ENCODE measurements around the gene TCEANC2. TPM values are rescaled to one million over a fixed set of nuclear protein-coding genes. Genes with fewer than 3 reads are reported as not detected.
"Not testable (repeated sequence)": the region's sequence is repeated elsewhere in the genome, so short reads cannot be mapped to it uniquely, and the experiment has no call there.

Gene TCEANC2
- total RNA-seq, 1 experiment from 2014 or later, result 5.7 TPM

DNA sequence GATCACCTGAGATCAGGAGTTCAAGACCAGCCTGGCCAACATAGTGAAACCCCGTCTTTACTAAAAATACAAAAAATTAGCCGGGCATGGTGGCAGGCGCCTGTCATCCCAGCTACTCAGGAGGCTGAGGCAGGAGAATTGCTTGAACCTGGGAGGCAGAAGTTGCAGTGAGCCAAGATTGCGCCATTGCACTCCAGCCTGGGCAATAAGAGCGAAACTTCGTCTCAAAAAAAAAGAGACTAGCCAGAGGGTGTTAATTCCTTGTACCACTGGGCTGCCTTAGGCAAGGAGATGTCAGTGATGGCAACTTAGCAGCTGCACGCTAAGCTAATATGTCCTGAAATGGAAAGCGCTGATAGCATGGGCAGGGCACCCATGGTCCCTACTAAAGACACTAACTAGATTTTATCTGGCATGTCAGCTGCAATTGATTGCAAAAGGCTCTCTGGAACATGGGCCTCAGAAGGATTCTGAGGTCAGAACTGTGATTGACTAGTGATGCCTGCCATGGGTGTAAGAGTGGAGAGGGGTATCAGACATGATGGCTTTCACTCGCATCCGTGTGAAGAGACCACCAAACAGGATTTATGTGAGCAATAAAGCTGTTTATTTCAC lies 33.7 kb upstream of the TCEANC2 start:
- DNase-seq (ENCODE audit: low spot score); in situ Hi-C loops (cut with HindIII; ENCODE audit: low sequenced_read_pairs): not testable (repeated sequence)

DNA sequence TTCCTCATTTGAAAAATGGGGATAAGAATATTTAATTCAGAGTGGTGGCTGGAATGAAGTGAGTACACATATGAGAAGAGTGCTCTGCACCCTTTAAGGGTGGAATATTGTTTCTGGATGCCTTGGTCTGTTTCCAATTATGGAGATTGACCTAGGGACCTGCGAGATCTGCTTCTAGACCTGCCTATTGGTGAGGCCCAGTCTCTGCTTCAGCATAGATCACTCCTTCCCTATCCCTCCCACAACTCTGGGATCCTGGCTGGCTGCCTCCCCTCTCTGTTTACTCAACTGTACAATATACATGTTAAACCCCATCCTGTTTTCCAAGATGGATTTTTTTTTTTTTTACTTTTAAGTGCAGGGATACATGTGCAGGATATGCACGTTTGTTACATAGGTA lies 29.1 kb upstream of the TCEANC2 start:
- in situ Hi-C loops (cut with HindIII; ENCODE audit: low sequenced_read_pairs), result no loop called here
- DNase-seq (ENCODE audit: low spot score), result no peak

DNA sequence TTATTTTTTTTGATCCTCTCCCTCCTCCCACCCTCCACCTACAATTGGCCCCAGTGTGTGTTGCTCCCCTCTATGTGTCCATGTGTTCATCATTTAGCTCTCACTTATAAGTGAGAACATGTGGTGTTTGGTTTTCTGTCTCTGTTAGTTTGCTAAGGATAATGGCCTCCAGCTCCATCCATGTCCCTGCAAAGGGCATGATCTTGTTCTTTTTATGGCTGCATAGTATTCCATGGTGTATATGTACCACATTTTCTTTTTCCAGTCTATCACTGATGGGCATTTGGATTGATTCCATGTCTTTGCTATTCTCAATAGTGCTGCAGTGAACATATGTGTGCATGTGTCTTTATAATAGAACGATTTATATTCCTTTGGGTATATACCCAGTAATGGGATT lies 28.6 kb upstream of the TCEANC2 start:
- in situ Hi-C loops (cut with HindIII; ENCODE audit: low sequenced_read_pairs); DNase-seq (ENCODE audit: low spot score): not testable (repeated sequence)

DNA sequence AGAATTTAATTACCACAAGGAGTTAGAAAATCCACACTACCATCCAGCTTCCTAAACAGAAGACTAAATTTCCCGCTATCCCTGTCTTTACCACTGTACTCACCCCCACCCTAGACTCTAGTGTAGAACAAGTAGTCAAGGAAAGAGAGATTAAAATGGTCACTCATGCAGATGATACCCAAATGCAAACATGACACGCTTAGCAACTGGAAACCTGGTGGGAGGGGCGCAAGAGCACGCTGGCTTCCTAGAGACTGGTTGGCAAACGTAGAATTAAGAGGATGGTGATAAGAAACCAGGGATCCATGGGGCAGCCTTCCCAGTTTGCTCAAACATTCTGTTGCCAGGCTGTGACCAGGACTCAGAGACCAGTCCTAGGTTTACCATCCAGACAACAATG lies 25.6 kb upstream of the TCEANC2 start:
- in situ Hi-C loops (cut with HindIII; ENCODE audit: low sequenced_read_pairs), result no loop called here
- no peak for DNase-seq (ENCODE audit: low spot score)

DNA sequence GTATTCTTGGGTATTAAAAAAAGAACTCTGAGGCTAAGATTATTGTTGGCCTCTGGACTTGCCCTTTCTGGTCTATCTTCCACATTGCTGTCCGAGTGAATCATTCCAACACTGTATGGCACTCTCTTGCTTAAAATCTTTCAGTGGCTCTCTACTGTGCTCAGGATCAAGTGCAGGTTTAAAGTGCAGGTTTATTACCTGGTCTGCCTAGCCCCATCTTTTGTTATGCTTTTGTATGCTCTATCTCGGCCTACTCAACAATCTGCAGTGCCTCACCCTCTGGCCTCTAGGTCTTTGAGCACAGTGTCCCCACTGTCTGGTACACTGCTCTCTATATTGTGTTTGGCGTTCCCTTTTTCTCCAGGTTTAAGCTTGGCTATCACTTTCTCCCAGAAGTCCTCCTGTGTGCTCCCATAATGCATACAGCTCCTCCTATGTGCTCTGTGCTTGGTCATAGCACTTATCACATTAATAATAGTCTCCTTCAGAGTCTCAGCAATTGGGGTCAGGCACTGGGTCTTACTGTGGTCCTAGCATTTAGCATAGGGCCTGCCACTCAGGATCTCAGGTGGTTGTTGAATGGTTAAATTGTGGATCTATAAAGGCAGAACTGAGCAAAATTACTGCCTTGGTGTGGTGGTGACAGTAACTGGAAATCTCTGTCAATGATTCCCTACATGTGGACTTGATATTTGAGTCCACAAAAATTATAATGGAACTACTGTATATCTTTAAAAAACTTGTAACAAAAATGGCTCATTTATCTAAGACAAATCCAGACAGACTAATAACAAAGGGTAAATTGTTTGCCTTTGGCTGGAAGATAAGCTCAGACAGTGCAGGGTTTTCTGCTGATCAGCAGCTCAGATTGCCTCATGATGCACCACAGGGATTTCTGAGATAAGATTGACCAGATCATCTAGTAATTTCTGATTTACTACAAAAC lies 24.8 kb upstream of the TCEANC2 start:
- no peak for DNase-seq (ENCODE audit: low spot score)
- in situ Hi-C loops (cut with HindIII; ENCODE audit: low sequenced_read_pairs), result no loop called here

DNA sequence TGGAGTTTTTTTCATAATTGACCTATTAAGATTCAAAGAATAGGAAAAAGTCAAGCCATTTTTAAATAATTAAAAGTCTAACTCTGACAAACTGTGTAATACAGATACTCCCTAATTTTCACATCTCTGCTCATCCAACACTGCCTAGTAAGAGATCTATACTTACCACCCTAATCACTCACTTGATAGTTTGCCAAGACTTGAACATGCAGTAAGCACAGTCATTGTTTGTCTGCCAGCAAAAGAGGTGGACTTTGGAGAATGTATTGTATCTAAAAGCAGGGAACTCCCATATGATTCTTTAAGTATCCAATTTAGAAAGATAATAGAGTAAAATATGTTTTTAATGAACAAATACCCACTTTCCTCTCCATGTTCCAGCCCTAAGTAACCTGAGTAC lies 15.9 kb upstream of the TCEANC2 start:
- in situ Hi-C loops (cut with HindIII; ENCODE audit: low sequenced_read_pairs), result no loop called here
- no peak for DNase-seq (ENCODE audit: low spot score)

DNA sequence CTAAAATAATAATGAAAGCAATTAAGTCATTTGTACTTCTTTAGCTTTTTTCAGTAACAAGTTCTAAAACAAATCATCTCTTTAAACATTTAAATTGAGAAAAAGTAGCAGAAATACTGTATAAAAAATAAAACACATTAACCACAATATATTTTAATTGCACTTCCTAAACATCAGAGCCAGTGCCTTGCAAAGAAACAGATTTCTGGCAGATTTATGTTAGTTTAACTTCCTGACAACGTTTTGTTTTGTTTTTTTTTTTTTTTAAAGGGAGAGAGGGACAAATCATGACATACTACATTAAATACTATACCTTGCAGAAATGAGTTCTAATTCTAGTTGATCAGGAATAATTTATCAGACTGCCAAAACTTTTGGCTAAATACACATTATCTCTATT lies 11.6 kb upstream of the TCEANC2 start:
- in situ Hi-C loops (cut with HindIII; ENCODE audit: low sequenced_read_pairs), result loop anchor here (5.0 kb wide), 1 partner anchor 70 kb away; no protein-coding TSS in a partner anchor
- DNase-seq (ENCODE audit: low spot score), result no peak

DNA sequence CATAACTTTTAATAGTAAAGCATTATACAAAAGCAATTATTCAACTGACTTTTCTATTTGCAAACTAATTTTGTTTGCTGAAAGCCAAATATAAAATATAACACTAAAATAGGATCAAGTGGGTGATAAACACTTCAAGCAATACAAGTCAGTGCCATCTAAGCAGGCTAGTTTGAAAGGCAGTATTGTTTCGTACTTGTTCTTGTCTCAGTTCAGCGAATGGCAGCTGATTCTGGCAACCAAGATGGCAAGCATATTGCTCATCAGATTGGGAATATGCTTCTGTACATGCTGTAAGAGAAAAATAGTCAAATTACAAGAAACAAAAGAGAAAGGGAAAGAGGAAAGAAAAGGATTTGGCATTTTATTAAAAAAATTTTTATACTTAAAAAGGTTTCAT lies 7.9 kb upstream of the TCEANC2 start:
- in situ Hi-C loops (cut with HindIII; ENCODE audit: low sequenced_read_pairs), result no loop called here
- DNase-seq (ENCODE audit: low spot score), result no peak

DNA sequence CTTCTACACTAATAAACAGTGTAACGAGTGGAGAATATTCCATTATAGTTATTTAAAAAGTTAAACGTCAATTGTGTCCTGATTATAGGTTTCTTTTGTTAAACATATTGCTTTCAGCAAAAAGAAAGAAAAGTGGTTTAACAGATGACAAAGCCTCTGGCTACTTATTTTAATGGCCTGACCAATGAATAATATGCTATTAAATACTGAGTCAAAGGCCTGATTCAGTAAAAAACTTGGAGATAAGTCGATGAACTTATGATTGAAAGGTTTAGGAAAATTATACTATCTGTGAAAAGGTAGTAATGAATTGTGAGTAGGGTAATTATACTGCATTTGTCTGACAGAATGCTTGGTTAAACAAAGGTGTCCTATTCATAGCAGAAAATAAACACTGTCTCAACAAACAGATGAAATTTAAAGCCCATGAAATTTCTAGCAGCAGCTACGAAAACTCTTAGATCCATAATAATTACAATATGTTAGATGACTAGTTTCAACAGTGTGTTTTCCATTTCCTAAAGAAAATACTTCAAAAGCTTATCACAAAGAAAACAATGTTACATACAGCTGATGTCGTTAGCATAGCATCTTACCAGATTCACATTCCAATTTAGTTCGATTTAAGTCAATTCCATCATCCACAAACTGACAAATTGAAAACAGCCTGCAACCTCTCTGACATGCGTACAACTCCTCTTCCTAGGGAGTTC lies 6.6 kb upstream of the TCEANC2 start:
- in situ Hi-C loops (cut with HindIII; ENCODE audit: low sequenced_read_pairs), result no loop called here
- DNase-seq (ENCODE audit: low spot score), result no peak

DNA sequence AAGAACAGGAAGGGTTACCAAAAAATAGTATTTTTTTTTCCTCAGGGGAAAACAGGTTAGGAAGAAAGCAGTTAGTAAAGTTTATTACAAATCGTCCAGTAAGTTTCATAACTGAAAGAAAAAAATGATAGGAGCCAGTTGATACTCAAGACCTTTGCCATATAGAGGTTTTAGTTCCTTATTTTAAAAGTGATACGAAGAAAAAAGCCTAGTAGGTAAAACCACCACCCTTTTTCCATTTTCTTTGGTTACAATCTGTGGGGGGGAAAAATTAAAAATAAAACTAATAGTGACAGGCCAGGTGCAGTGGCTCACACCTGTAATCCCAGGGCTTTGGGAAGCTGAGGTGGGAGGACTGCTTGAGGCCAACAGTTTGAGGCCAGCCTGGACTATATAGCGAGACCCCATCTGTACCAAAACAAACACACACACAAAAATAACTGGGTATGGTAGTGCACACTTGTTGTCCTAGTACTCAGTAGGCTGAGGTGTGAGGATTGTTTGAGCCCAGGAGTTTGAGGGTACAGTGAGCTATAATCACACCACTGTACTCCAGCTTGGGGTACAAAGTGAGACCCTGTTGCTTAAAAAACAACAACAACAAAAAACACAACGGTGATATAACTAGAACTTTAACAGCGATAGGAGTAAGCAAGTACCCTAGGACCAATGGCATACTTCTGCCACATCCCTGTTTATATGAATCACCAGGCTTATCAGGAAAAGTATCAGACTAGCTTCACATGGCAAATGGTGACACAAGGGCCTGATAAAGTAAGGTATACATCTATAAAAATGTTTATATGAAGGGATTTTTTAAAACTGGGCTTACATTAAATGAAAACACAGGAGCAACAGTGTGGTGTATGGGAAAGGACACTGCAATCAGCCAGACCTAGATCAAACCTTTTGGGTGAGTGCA lies 5.8 kb upstream of the TCEANC2 start:
- in situ Hi-C loops (cut with HindIII; ENCODE audit: low sequenced_read_pairs), result no loop called here

DNA sequence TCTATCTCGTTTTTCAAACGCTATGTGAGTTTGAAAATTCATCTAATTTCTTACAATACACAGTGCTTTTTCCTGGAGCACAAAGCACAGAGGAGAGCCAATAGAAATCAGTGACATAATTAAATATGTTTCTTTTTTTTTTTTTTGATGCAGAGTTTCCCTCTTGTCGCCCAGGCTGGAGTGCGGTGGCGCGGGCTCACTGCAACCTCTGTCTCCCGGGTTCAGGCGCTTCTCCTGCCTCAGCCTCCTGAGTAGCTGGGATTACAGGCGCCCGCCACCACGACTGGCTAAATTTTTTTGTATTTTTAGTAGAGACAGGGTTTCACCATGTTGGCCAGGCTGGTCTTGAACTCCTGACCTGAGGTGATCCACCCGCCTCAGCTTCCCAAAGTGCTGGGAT lies 3.0 kb upstream of the TCEANC2 start:
- DNase-seq (ENCODE audit: low spot score); in situ Hi-C loops (cut with HindIII; ENCODE audit: low sequenced_read_pairs): not testable (repeated sequence)

More for the DNA sequence above, 5.8 kb upstream of the TCEANC2 start:
- DNase-seq (ENCODE audit: low spot score), result no peak

DNA sequence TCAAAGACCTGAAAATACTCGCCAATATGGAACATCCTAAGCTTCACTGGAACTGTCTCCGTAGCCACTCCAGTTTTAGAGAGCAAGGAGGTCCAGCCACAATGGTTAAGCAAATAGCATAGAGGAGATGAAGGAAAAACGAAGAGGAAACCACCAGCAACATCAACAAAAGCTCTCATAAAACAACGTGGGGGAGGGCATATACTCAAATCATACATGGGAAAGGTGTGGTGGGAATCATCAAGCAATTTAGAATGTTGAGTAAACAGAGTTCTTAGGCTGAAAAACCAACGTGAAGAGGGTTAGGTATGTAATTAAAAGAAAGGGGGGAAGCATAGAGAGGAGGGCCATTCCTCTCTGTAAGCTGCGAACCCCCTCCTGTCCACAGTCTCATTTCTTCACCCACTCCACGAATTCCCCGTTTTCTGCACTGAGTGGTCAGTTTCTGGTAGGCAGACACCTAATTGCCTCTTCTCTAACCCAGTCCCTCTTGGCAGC lies 1.4 kb upstream of the TCEANC2 start:
- no peak for DNase-seq (ENCODE audit: low spot score)
- in situ Hi-C loops (cut with HindIII; ENCODE audit: low sequenced_read_pairs), result no loop called here

DNA sequence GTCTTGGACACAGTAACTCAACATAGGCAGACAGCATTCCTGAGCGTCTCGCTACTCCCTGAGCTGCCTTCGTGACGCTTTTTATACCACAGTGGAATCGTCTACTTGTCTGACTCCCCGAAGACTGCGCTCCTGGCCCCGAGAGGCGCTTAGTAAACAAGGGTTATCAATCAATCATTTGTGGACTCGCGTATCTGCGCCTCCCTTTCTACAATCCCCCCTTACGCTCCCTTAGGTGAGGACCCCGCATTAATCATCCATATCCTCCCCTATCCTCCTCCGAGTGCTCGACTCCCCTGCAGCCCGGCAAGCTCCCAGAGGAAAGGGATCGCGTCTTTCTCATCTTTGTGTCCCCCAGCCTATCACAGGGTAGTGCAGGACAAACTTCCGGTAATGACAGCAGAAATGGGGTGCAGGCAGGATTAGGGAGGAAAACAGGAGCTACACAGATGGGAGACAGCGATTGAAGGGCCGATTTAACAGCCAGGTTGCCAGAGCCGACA lies 926 bp upstream of the TCEANC2 start:
- peak; percentile 67 for DNase-seq (ENCODE audit: low spot score)
- in situ Hi-C loops (cut with HindIII; ENCODE audit: low sequenced_read_pairs), result no loop called here

DNA sequence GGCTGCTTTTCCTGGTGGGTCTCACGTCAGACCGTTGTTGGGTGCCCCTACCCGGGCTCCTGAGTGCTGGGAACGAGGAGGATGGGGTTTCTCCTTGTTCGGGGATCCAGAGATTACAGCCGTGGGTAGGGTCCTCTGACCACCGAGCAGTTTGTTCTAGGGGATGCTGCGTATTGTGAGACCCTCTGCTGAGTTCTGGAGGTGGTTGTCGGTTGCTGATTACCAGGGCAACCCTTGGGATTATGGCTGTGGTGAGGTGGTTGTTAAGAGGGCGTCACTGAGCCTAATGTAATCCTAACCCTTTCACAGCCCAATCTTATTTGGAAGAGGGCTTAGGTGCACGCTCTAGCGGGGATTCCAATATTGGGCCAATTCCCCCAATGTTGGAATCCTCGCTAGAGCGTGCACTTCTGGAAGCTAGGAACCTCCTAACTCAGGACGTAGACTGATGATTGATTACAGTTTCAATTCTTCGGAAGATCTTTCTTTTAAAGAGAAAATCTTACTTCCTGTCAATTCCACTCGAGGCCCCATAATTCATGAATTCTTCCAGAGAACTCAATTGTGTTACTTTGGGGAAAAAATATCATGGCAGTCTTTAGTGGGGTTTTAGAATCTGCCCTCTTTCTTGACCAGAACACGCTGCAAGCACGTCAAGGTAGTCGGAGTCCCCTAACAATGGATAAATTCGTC lies 483 bp downstream of the TCEANC2 start:
- in situ Hi-C loops (cut with HindIII; ENCODE audit: low sequenced_read_pairs), result no loop called here
- DNase-seq (ENCODE audit: low spot score), result no peak

DNA sequence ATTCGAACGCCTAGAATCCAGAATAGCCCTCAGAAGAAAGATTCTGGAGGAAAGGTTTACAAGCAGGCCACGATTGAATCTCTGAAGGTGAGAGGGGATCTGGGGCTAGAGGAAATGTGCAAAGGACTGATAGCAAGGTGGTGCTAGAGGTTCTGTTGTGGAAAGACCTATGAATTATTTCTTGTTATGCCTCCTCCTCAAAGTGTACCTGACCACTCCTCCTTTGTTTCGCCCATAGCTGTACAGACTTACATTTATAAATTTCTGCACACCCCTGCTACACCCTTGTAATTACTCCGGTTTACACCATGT lies 986 bp downstream of the TCEANC2 start:
- in situ Hi-C loops (cut with HindIII; ENCODE audit: low sequenced_read_pairs), result no loop called here
- no peak for DNase-seq (ENCODE audit: low spot score)

DNA sequence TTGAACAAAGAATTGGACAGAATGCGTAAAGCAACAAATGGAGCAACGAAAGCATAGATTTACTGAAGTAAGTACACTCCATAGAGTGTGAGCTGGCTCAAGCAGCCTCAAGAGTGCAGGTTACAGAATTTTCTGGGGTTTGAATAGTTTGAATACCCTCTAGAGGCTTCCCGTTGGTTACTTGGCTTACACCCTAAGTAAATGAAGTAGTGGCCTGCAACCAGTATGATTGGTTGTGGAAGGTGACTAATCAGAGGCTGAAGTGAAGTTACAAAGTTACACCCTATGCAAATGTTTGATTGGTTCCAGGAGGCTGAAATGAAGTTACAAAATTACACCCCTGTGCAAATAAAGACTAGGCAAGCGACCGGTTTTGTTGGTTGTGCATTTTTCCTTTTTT lies 10.9 kb downstream of the TCEANC2 start:
- in situ Hi-C loops (cut with HindIII; ENCODE audit: low sequenced_read_pairs), result no loop called here
- DNase-seq (ENCODE audit: low spot score), result no peak

DNA sequence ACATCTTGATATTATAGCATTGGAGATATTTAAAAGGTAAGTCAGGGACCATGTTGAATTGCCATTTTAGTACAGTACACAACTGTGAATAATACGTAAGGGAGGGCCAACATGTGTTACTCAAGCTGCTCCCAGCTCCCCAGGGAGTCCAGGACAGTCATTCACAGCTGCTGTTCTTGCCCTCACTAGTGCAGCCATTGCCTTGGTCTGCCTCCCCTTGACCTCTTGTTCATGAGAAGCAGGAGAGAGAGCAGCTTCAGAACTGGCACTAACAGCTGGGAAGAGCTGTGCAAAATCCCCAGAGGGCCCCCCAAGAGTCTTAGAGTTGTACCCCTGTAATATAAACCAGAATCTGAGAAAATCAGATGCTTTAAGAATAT lies 16.4 kb downstream of the TCEANC2 start:
- DNase-seq (ENCODE audit: low spot score), result no peak
- in situ Hi-C loops (cut with HindIII; ENCODE audit: low sequenced_read_pairs), result no loop called here

DNA sequence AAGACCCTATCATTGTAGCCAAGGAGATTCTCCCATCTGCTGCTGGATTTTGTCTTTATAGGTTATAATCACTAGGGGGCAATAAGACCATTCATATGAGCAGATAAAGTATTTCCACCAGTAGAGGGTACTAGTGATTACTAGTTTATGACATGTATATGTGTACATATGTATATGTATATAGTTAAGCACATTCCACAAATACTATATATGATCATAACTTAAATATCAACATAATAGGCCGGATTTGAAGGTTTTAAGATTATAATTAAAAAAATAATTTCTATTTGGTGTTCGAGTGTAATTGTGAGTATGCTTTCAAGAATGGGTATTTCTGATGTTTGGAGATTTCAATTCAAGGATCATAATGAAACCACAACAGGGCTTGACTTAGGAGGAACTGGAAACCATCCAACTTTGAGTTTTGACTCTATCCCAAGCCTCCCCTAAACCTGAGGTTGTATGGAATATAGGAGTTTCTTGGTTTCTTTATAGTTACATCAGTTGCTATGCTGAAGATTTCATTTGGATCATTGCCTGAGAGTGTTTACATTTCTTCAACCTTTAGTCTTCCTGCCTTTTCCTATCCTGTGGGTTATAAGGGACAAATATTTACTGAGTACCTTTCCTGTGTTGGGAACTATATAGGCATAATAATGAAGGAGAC lies 16.9 kb downstream of the TCEANC2 start:
- in situ Hi-C loops (cut with HindIII; ENCODE audit: low sequenced_read_pairs), result no loop called here
- DNase-seq (ENCODE audit: low spot score), result peak; percentile 81
